Fibroblast of the aortic adventitia (primary cell): ENCODE results near the gene BPIFA2. TPM values are rescaled to one million over a fixed set of nuclear protein-coding genes. Genes with fewer than 3 reads are reported as not detected.

Source experiments
- DNase-seq: peaks from one replicate; pipeline ENCODE4 v3.0.0-alpha.2; 2010; ENCODE audit warnings: low read depth
- H3K4me3 ChIP-seq: 2 replicates; pipeline ENCODE4 v1.5.1; 2011; ENCODE audit warnings: low read depth, mild to moderate bottlenecking, control low read depth, low read length, moderate library complexity
- CTCF ChIP-seq: IDR thresholded peaks from 2 replicates; pipeline ENCODE4 v1.5.1; 2011; ENCODE audit warnings: mild to moderate bottlenecking, low read length, control low read depth, inconsistent platforms; ENCODE audit not compliant: insufficient read depth
- total RNA-seq: library from RNA; depleted of rRNA; stranded (reverse); fragments of >200 nt; gene quantifications from 2 replicates; pipeline ENCODE4 v1.2.3, GENCODE V29; 2012; ENCODE audit warnings: low replicate concordance

BPIFA2 gene
- total RNA-seq, 1 donor: not detected

GRCh38 chr20:33211817-33212424, 44.0 kb downstream of the BPIFA2 start:
- peak; percentile 18 for DNase-seq
- peak; percentile 37 for TF ChIP-seq CTCF
- H3K4me3 ChIP-seq: no peak overlapping the region

- TF ChIP-seq CTCF: no peak
- DNase-seq: no peak
- no peak within 1 kb of the TSS for H3K4me3 ChIP-seq
Observed at GRCh38 chr20:33217052-33217451, 49.1 kb downstream of the BPIFA2 start, which contains the start of gene BPIFA3. BPIFA3 (plus strand) TSS chr20:33217352; CDS start chr20:33217537, 185 bp downstream.

- H3K4me3 ChIP-seq: no peak overlapping the region
- no peak for TF ChIP-seq CTCF
- no peak for DNase-seq
Observed at GRCh38 chr20:33224399-33224798, 56.4 kb downstream of the BPIFA2 start.

- TF ChIP-seq CTCF: no peak
- no peak for DNase-seq
- H3K4me3 ChIP-seq: no peak overlapping the region
Observed at GRCh38 chr20:33229843-33230242, 61.9 kb downstream of the BPIFA2 start.

Other genes with a start within 250 kb of the BPIFA2 start
- not detected in 2 replicates for gene SUN5, start 163.7 kb upstream of the BPIFA2 start, total RNA-seq
- not detected in 2 replicates for gene BPIFB2, start 160.5 kb upstream of the BPIFA2 start, total RNA-seq
- gene BPIFB6, start 136.5 kb upstream of the BPIFA2 start, total RNA-seq: not detected in 2 replicates
- not detected in 2 replicates for gene BPIFB3, start 114.3 kb upstream of the BPIFA2 start, total RNA-seq
- not detected in 2 replicates for gene BPIFB4, start 88.5 kb upstream of the BPIFA2 start, total RNA-seq
- gene BPIFA3, start 49.2 kb downstream of the BPIFA2 start, total RNA-seq: not detected in 2 replicates
- not detected in 2 replicates for gene BPIFA1, start 67.8 kb downstream of the BPIFA2 start, total RNA-seq
- gene BPIFB1, start 115.1 kb downstream of the BPIFA2 start, total RNA-seq: not detected in 2 replicates
- 14.8 and 17.7 TPM in 2 replicates for gene CDK5RAP1, start 233.4 kb downstream of the BPIFA2 start, total RNA-seq